HG02571 (cell line): ENCODE data around the gene FAM83G.

Experiments
- ATAC-seq: cut with Tn5 transposase; IDR thresholded peaks from one replicate; pipeline ENCODE4 v1.9.1; 2021; ENCODE audit warnings: mild to moderate bottlenecking, moderate library complexity; ENCODE audit not compliant: unreplicated experiment

FAM83G gene

GRCh38 chr17:19010729-19011505 is 6.4 kb upstream of the FAM83G start:
- no peak for ATAC-seq

DNA sequence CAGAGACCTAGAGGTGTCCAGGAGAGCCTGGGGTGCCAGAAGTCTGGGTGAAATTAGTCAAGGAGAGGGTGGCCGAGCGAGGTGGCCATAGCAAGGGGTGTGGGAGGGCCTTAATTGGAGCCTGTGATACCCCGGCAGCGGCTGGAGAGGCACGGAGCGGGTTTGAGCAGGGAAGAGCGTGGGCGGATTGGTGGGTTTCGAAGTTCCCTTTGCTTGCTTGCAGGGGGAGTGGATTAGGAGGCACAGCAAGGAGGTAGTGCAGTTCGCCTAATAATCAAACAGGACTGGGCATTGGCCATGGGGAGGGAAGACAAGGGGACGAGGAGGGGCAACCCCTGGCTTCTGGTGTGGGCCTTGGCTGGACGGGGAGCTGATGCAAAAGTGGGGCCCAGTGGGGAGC is 5.4 kb upstream of the FAM83G start:
- ATAC-seq, result no peak

DNA sequence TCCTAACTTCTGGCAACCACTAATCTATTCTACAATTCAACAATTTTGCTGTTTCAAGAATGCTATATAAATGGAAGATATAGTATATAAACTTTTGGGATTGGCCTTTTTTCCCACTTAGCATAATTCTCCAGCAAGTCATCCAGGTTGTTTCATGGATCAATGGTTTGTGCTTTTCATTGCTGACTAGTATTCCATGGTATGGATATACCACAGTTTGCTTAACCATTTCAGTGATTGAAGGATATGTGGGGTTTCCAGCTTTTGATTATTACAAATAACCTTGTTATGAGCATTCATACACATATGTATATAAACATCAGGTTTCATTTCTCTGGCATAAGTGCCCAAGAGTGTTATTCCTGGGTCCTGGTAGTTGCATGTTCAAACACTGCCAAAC is 2.1 kb upstream of the FAM83G start:
- no peak for ATAC-seq

GRCh38 chr17:19005789-19006430 is 1.3 kb upstream of the FAM83G start:
- no peak for ATAC-seq

GRCh38 chr17:19005137-19005773 is 691 bp upstream of the FAM83G start:
- peak; percentile 4 for ATAC-seq

GRCh38 chr17:19003543-19004420 is 782 bp downstream of the FAM83G start:
- ATAC-seq, result peak; percentile 28

- ATAC-seq, result no peak
These were observed 1.6 kb downstream of the FAM83G start for GRCh38 chr17:19002805-19003542.

- ATAC-seq, result no peak
These were observed 2.5 kb downstream of the FAM83G start for GRCh38 chr17:19001907-19002590.

GRCh38 chr17:19000531-19001325 is 3.8 kb downstream of the FAM83G start:
- ATAC-seq, result no peak

GRCh38 chr17:18999911-19000310 is 4.7 kb downstream of the FAM83G start:
- no peak for ATAC-seq

DNA sequence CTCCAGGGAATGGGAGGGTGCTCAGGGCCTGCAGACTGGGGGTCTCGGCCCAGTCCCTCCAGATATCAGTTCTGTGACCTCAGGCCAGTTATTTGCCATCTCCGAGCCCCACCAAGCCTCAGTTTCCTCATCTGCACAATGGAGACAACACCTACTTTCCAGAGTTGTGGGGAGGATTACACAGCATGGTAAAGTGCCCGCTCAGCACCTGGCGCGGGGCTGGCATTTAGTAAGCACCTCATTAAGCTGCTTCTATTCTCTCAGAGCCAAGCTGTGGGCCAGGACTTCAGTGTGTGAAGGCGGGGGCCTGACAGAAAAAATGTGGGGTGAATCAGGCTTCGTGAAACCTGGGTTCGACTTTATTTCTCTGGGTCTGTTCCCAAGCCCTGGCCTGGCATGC is 5.2 kb downstream of the FAM83G start:
- no peak for ATAC-seq

GRCh38 chr17:18997650-18998196 is 6.8 kb downstream of the FAM83G start:
- ATAC-seq, result no peak

DNA sequence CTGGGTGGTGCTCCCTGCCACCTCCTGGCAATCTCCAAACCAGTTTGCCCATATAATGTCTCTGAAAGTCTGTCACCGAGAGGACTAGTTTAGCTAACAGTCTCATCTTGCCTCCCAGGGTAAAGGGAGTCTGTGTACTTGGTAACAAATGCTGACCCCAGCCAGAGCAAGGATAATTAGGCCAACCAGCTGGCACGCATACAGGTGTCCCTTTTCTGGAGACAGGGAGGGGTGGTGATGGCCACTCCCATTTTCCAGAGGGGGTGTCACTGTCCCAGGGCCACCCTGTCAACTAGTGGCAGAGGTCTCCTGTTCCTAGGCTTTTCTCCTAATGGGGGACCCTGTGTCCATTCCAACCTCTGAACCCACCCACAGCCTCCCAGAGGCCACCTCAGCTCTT is 8.1 kb downstream of the FAM83G start:
- no peak for ATAC-seq

- ATAC-seq, result no peak
These were observed 9.3 kb downstream of the FAM83G start for GRCh38 chr17:18995220-18995619.

- ATAC-seq, result no peak
These were observed 9.9 kb downstream of the FAM83G start for GRCh38 chr17:18994631-18995030.

DNA sequence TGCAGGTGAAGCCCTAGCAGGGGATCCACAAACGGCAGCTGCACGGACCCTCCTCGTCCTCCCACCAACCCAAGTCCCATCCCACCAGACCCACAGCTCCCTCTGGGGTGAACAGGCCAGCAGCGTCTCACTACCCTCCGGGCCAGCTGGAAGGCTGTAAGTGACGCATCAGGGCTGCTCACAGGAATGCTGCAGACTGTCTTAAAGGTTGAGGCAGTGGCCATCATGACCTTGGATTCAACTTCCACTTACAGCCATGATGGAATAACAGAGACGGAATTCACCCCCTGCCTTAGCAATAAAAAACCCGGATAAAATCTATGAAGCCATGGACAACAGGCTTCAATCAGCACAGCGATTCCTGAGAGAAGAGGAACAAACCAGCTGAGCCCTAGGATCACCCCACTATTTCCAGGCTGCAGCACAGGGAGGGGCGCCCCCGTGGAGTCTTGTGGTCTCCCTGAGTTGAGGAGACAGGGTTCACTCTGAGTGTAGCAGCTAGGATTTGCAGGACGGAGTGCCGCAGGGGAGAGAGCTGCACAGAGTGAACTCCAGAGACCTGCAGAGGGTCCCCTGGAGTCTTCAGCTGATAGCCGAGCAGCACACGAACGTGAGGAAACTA is 10.5 kb downstream of the FAM83G start:
- no peak for ATAC-seq

DNA sequence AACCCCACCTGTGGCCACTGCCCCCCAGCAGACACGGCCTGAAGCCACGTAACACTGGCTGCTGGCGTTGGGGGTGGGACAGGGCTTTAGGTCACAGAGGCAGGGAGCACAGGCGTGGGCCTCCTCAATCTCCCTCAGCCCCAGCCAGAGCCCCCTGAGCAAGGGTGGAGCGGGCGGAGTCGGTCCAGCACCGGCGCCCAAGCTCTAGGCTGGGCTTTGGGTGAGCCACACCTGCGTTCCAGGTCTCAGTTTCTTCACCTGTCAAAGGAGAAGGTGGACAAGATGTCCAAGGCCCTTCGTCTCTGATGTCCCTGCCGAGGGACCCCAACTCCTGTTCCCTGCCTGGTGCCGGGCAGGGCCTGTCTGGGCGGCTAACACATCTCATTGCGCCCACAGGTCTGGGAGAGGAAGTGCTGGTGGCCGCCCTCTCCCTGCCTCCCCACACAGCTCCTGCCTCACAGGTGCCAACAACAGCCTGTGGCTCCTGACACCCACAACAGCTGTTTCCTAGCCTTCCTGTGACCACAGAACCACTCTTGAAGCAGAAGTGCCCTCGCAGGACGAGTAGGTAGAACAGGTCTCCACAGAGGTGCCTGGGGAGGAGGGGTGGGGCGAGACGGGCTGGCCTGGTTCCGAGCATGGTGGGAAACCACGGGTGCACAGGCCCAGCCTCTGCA is 12.0 kb downstream of the FAM83G start:
- ATAC-seq, result no peak
